ENCODE measurements around the gene DYRK1A.

DNA sequence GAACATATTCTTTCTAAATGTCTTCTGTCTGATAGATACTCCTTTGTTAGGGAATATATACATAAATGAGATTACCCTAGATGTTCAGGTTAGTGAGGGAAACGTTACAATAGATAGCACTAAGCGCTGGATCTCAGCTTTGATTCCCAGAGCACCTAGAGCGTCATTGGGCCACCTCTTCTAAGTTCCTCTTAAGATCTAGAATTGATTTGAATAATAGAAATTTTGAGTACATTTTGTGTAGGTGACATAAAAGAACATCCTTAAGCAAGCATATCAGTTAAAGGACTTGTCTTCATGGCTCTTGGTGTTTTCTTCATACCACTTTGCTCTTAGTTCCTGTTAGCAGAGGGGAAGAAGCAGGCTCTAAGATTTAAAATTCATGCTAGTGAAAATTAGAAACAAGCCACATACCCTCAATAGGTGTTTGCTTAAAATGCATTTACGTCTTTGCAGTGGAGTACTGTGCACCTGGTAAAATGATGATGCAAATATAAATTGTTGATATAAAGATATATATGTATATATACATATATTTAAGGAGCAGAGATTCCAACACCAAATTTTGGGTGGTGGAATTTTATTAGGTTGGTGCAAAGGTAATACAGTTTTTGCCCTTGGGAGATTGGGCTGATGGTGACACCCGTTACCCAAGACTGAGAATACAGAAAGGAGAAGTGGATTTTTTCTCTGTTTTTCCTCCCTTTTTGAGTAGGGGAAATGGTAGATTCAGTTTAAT lies 47.1 kb downstream of the DYRK1A start:
- TF ChIP-seq, protein P1, sequence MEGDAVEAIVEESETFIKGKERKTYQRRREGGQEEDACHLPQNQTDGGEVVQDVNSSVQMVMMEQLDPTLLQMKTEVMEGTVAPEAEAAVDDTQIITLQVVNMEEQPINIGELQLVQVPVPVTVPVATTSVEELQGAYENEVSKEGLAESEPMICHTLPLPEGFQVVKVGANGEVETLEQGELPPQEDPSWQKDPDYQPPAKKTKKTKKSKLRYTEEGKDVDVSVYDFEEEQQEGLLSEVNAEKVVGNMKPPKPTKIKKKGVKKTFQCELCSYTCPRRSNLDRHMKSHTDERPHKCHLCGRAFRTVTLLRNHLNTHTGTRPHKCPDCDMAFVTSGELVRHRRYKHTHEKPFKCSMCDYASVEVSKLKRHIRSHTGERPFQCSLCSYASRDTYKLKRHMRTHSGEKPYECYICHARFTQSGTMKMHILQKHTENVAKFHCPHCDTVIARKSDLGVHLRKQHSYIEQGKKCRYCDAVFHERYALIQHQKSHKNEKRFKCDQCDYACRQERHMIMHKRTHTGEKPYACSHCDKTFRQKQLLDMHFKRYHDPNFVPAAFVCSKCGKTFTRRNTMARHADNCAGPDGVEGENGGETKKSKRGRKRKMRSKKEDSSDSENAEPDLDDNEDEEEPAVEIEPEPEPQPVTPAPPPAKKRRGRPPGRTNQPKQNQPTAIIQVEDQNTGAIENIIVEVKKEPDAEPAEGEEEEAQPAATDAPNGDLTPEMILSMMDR (conservative IDR thresholded peaks at IDR 0.05; ENCODE audit: low read length) = no peak
- TF ChIP-seq EZH2phosphoT487 (IDR thresholded peaks at IDR 0.05; ENCODE audit: borderline replicate concordance, low read depth, low read length) = no peak
